ENCODE results near the gene TPT1.

TPT1 gene

DNA sequence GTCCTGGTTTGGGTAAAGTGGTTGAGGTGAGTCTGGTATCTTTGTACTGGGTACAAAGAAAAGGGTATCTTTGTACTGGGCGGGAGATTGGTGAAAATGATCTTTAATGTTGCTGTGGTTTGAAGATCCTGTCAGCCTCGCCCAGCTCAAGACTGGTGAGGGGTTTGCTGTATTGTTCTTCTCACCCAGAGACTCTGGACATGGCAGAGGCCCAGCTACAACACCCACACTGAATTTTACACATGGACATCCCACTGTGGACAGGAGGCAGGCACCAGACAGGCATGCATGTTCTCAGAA, 42.8 kb downstream of the TPT1 start:
- Histone ChIP-seq H3K27me3 (ENCODE audit: low read depth, low read length) (no peaks in the 10 kb centered on the region), H3K9me3 (ENCODE audit: insufficient read depth, low read length) (no peaks in the 10 kb centered on the region), H3K79me2 (ENCODE audit: low read length) (no peaks in the 10 kb centered on the region), H3K4me3 (ENCODE audit: low read length) (no peak overlapping the region), H3K36me3 (replicated peaks; ENCODE audit: low read depth, low read length) (no peaks in the 10 kb centered on the region), H3K27ac (ENCODE audit: low read length) (no peak overlapping the region), H4K20me1 (ENCODE audit: insufficient read depth, low read length) (no peaks in the 10 kb centered on the region), H3K4me1 (ENCODE audit: low read length) (no peaks in the 10 kb centered on the region), H2AFZ (ENCODE audit: low read depth, low read length) (no peak overlapping the region), H3K4me2 (ENCODE audit: low read length) (no peak overlapping the region), H3K9ac (ENCODE audit: low read length) (no peak overlapping the region)
- TF ChIP-seq, protein P1, sequence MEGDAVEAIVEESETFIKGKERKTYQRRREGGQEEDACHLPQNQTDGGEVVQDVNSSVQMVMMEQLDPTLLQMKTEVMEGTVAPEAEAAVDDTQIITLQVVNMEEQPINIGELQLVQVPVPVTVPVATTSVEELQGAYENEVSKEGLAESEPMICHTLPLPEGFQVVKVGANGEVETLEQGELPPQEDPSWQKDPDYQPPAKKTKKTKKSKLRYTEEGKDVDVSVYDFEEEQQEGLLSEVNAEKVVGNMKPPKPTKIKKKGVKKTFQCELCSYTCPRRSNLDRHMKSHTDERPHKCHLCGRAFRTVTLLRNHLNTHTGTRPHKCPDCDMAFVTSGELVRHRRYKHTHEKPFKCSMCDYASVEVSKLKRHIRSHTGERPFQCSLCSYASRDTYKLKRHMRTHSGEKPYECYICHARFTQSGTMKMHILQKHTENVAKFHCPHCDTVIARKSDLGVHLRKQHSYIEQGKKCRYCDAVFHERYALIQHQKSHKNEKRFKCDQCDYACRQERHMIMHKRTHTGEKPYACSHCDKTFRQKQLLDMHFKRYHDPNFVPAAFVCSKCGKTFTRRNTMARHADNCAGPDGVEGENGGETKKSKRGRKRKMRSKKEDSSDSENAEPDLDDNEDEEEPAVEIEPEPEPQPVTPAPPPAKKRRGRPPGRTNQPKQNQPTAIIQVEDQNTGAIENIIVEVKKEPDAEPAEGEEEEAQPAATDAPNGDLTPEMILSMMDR (IDR thresholded peaks at IDR 0.05; ENCODE audit: low read depth, low read length), result no peak
- TF ChIP-seq EZH2phosphoT487 (IDR thresholded peaks at IDR 0.05; ENCODE audit: low read depth), result no peak

DNA sequence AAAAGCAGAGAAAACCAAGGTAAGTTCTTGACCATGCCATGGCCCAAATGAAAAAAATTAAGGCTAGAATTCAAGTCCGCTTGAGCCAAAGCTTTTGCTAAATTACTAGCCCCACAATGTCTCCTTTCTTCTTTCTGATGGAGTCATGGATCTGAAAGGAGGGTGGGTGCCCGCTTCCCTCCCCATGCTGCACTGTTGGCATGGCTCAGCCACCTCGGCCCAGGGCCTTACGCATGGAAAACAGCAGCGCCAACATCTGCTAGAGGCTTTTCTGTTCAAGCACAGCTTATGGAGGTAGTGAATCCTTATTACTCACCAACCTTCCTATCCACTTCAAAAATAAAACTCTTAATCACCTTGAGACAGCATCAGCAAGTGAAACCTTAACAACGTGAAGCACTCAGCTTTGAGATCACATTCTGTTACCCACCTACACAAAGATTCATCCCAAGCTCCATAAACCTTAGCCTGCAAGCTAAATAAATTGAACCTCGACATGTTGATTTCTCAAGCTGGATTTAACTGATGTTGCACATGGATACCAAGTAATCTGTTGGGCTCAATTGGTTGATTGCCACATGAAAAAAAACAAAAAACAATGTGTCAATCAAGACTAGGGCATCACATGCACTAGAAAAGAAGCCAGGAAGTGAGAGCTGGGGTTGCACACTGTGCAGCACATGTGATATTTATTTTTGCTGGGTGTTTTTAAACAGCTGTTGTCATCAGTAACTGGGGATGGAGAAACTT, 43.4 kb downstream of the TPT1 start:
- H3K79me2 ChIP-seq (ENCODE audit: low read length), result no peaks in the 10 kb centered on the region
- no peaks in the 10 kb centered on the region for H3K27me3 ChIP-seq (ENCODE audit: low read depth, low read length)
- H2AFZ ChIP-seq (ENCODE audit: low read depth, low read length), result no peak overlapping the region
- no peak overlapping the region for H3K27ac ChIP-seq (ENCODE audit: low read length)
- no peaks in the 10 kb centered on the region for H3K36me3 ChIP-seq (replicated peaks; ENCODE audit: low read depth, low read length)
- no peaks in the 10 kb centered on the region for H4K20me1 ChIP-seq (ENCODE audit: insufficient read depth, low read length)
- no peak overlapping the region for H3K4me3 ChIP-seq (ENCODE audit: low read length)
- H3K9ac ChIP-seq (ENCODE audit: low read length), result no peak overlapping the region
- H3K4me1 ChIP-seq (ENCODE audit: low read length), result no peaks in the 10 kb centered on the region
- no peak overlapping the region for H3K4me2 ChIP-seq (ENCODE audit: low read length)
- TF ChIP-seq, protein P1 (IDR thresholded peaks at IDR 0.05; ENCODE audit: low read depth, low read length), result no peak
- TF ChIP-seq EZH2phosphoT487 (IDR thresholded peaks at IDR 0.05; ENCODE audit: low read depth), result no peak
- no peaks in the 10 kb centered on the region for H3K9me3 ChIP-seq (ENCODE audit: insufficient read depth, low read length)

DNA sequence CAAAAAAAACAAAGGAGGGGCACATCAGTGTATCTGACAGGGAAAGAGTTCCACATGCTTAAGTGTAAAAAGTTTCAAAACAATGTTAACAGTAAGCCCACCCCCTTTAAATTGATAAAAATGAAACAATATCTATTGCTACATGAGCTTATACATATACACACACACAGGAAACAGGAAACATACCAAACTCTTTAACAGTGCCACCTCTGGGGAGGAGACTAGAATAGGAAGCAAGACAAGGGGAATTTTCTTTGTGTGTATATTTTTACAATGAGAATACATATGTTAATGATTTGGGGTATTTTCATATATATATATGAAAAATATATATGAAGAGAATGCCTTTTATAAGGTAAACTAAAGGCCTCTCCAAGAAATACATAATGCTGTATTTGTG, 44.7 kb downstream of the TPT1 start:
- Histone ChIP-seq H3K9me3 (ENCODE audit: insufficient read depth, low read length) (no peaks in the 10 kb centered on the region), H3K79me2 (ENCODE audit: low read length) (no peaks in the 10 kb centered on the region), H2AFZ (ENCODE audit: low read depth, low read length) (no peak overlapping the region), H3K4me1 (ENCODE audit: low read length) (no peaks in the 10 kb centered on the region), H3K4me3 (ENCODE audit: low read length) (no peak overlapping the region), H3K27ac (ENCODE audit: low read length) (no peak overlapping the region), H3K27me3 (ENCODE audit: low read depth, low read length) (no peaks in the 10 kb centered on the region), H3K4me2 (ENCODE audit: low read length) (no peak overlapping the region), H3K9ac (ENCODE audit: low read length) (no peak overlapping the region), H4K20me1 (ENCODE audit: insufficient read depth, low read length) (no peaks in the 10 kb centered on the region), H3K36me3 (replicated peaks; ENCODE audit: low read depth, low read length) (no peaks in the 10 kb centered on the region)
- no peak for TF ChIP-seq EZH2phosphoT487 (IDR thresholded peaks at IDR 0.05; ENCODE audit: low read depth)
- TF ChIP-seq, protein P1 (IDR thresholded peaks at IDR 0.05; ENCODE audit: low read depth, low read length), result no peak

DNA sequence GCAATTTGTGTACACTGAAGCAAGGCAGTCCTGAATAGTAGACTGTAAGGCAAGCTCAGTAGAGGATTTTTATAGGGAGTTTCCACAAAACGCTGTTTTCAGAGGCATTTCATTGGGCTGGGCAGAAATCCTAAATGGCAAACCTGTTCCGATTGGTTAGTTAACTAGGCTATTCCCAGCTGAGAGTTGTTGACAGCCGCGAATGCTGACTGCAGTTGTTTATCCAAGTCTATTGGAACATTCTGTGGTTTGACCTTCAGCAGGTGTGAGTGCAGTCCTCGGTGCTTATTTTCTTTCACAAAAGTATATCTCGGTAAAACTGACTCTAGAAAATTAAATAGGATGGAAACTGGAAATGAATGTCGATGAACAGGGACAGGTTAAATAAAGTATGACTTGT, 45.4 kb downstream of the TPT1 start:
- Histone ChIP-seq H3K4me1 (ENCODE audit: low read length) (no peaks in the 10 kb centered on the region), H3K4me2 (ENCODE audit: low read length) (no peak overlapping the region), H3K36me3 (replicated peaks; ENCODE audit: low read depth, low read length) (no peaks in the 10 kb centered on the region), H4K20me1 (ENCODE audit: insufficient read depth, low read length) (no peaks in the 10 kb centered on the region), H3K27ac (ENCODE audit: low read length) (no peak overlapping the region), H3K27me3 (ENCODE audit: low read depth, low read length) (no peaks in the 10 kb centered on the region), H3K4me3 (ENCODE audit: low read length) (no peak overlapping the region), H3K9ac (ENCODE audit: low read length) (no peak overlapping the region), H2AFZ (ENCODE audit: low read depth, low read length) (no peak overlapping the region), H3K79me2 (ENCODE audit: low read length) (no peaks in the 10 kb centered on the region), H3K9me3 (ENCODE audit: insufficient read depth, low read length) (no peaks in the 10 kb centered on the region)
- TF ChIP-seq EZH2phosphoT487 (IDR thresholded peaks at IDR 0.05; ENCODE audit: low read depth), result no peak
- TF ChIP-seq, protein P1 (IDR thresholded peaks at IDR 0.05; ENCODE audit: low read depth, low read length), result no peak

All from OCI-LY3 (cell line).